Esophagus muscularis mucosa (tissue), 4 donors: ENCODE measurements around the gene TNRC6C.

ENCODE experiments used
- CTCF ChIP-seq, 3 experiments: fragments of 200-600 bp in 2 of 3; fragments of 450-650 bp in 1 of 3; sonication (generic) in 2 of 3; IDR thresholded peaks; one replicate each; pipeline ENCODE4 v1.5.1; 2017 to 2019; ENCODE audit warnings: antibody characterized with exemption in 3 of 3, mild to moderate bottlenecking in 2 of 3, moderate library complexity in 1 of 3
- EP300 ChIP-seq: sonication (generic); formaldehyde crosslinking; IDR thresholded peaks from one replicate; pipeline ENCODE4 v1.6.1; 2017; ENCODE audit warnings: antibody characterized with exemption
- POLR2A ChIP-seq: fragments of 450-650 bp; IDR thresholded peaks from one replicate; pipeline ENCODE4 v1.6.1; 2017; ENCODE audit warnings: antibody characterized with exemption, moderate library complexity, mild to moderate bottlenecking, low read depth
- POLR2AphosphoS5 ChIP-seq, 2 donors: sonication (generic); formaldehyde crosslinking; IDR thresholded peaks; one replicate each; pipeline ENCODE4 v1.6.1; 2017; ENCODE audit warnings: antibody characterized with exemption in 2 of 2

- TF ChIP-seq CTCF (IDR thresholded peaks at IDR 0.05) (no peak), EP300 (no peak), POLR2AphosphoS5 (IDR thresholded peaks at IDR 0.05) (no peak), POLR2A (no peak)
Measured at GRCh38 chr17:77973953-77974352, 15.4 kb downstream of the TNRC6C start.
